IMR-90 (cell line): Measurements from ENCODE around the gene PTX3. TPM values are rescaled to one million over a fixed set of nuclear protein-coding genes. Genes with fewer than 3 reads are reported as not detected.

ENCODE experiments used
- ATAC-seq: fragments of 200-7000 bp; cut with Tn5 transposase; 2 replicates; pipeline ENCODE4 v1.9.1; 2020; ENCODE audit warnings: low read depth, mild to moderate bottlenecking, moderate library complexity
- BruUV-seq: library from RNA; stranded (reverse); fragments of 400-500 nt; replicated peaks from 2 replicates; lab custom pipeline; 2021; lab: Mats Ljungman, UMichigan
- CTCF ChIA-PET: fragments of 300-600 bp; formaldehyde crosslinking; extraction: SDS; loops from one replicate; lab custom pipeline; 2021; ENCODE audit warnings: antibody characterized with exemption; lab: Yijun Ruan, JAX
- POLR2A ChIA-PET: fragments of 300-600 bp; sonication (Branson Sonifier 250); formaldehyde crosslinking; loops from one replicate; lab custom pipeline; 2022; ENCODE audit warnings: antibody characterized with exemption; ENCODE audit not compliant: unreplicated experiment; lab: Charles Lee
- DNase-seq: peaks from one replicate; pipeline ENCODE4 v3.0.0; 2013
- H2AFZ ChIP-seq: replicated peaks from 2 replicates; pipeline ENCODE3; 2013; ENCODE audit warnings: low read length, mild to moderate bottlenecking; ENCODE audit not compliant: poor library complexity
- H2AK5ac ChIP-seq: 2 replicates; pipeline ENCODE4 v1.6.1; 2013; ENCODE audit warnings: low read depth, low read length, inconsistent platforms
- H2AK9ac ChIP-seq: replicated peaks from 2 replicates; pipeline ENCODE3; 2013; ENCODE audit warnings: mild to moderate bottlenecking, low read depth, low read length, moderate library complexity; ENCODE audit not compliant: poor library complexity
- H2BK120ac ChIP-seq: 2 replicates; pipeline ENCODE4 v1.6.1; 2013; ENCODE audit warnings: low read depth, low read length, inconsistent platforms
- H2BK15ac ChIP-seq: 3 replicates; pipeline ENCODE4 v1.6.1; 2013; ENCODE audit warnings: low read depth, low read length, inconsistent platforms
- H2BK20ac ChIP-seq: 2 replicates; pipeline ENCODE4 v1.6.1; 2013; ENCODE audit warnings: low read depth, mild to moderate bottlenecking, inconsistent platforms, low read length, moderate library complexity
- H2BK5ac ChIP-seq: 2 replicates; pipeline ENCODE4 v1.6.1; 2013; ENCODE audit warnings: mild to moderate bottlenecking, low read depth, low read length, inconsistent platforms; ENCODE audit not compliant: poor library complexity, severe bottlenecking
- H3K14ac ChIP-seq: replicated peaks from 2 replicates; pipeline ENCODE4 v1.6.1; 2013; ENCODE audit warnings: low read depth, low read length, inconsistent platforms
- H3K18ac ChIP-seq: 2 replicates; pipeline ENCODE4 v1.6.1; 2013; ENCODE audit warnings: low read depth, low read length, control low read depth
- H3K23ac ChIP-seq: 2 replicates; pipeline ENCODE4 v1.6.1; 2013; ENCODE audit warnings: low read depth, low read length, inconsistent platforms
- H3K27ac ChIP-seq: 2 replicates; pipeline ENCODE4 v1.5.1; 2013; ENCODE audit warnings: mild to moderate bottlenecking, control low read depth, low read length; ENCODE audit not compliant: insufficient read depth
- H3K27me3 ChIP-seq: 2 replicates; pipeline ENCODE4 v1.6.1; 2013; ENCODE audit warnings: low read length; ENCODE audit not compliant: control insufficient read depth, insufficient read depth
- H3K36me3 ChIP-seq: 2 replicates; pipeline ENCODE4 v1.6.1; 2013; ENCODE audit warnings: low read length, mixed read lengths; ENCODE audit not compliant: control insufficient read depth, insufficient read depth
- H3K4ac ChIP-seq: 2 replicates; pipeline ENCODE4 v1.6.1; 2013; ENCODE audit warnings: low read depth, low read length, inconsistent platforms
- H3K4me1 ChIP-seq: 2 replicates; pipeline ENCODE4 v1.6.1; 2013; ENCODE audit warnings: low read length, mixed read lengths; ENCODE audit not compliant: control insufficient read depth, insufficient read depth
- H3K4me2 ChIP-seq: 2 replicates; pipeline ENCODE4 v1.6.1; 2013; ENCODE audit warnings: low read depth, mild to moderate bottlenecking, control low read depth, low read length, moderate library complexity
- H3K4me3 ChIP-seq: 2 replicates; pipeline ENCODE4 v1.5.1; 2013; ENCODE audit warnings: low read depth, mild to moderate bottlenecking, control low read depth, low read length, moderate library complexity; ENCODE audit not compliant: insufficient read depth
- H3K56ac ChIP-seq: 2 replicates; pipeline ENCODE4 v1.6.1; 2013; ENCODE audit warnings: low read length, inconsistent platforms; ENCODE audit not compliant: insufficient read depth; ENCODE audit errors: extremely low read depth
- H3K79me1 ChIP-seq, 2 experiments: 2 replicates each; pipeline ENCODE4 v1.6.1; 2013; ENCODE audit warnings: low read length in 2 of 2, inconsistent platforms in 1 of 2, low read depth in 1 of 2
- H3K9ac ChIP-seq: 2 replicates; pipeline ENCODE4 v1.6.1; 2013; ENCODE audit warnings: low read depth, low read length, control low read depth
- H3K9me1 ChIP-seq: 2 replicates; pipeline ENCODE4 v1.6.1; 2013; ENCODE audit warnings: low read length, inconsistent platforms; ENCODE audit not compliant: insufficient read depth
- H3K9me3 ChIP-seq: 2 replicates; pipeline ENCODE4 v1.6.1; 2013; ENCODE audit warnings: low read length; ENCODE audit not compliant: control insufficient read depth, insufficient read depth
- H4K20me1 ChIP-seq: 2 replicates; pipeline ENCODE4 v1.6.1; 2013; ENCODE audit warnings: low read length, inconsistent platforms; ENCODE audit not compliant: insufficient read depth
- H4K5ac ChIP-seq: 2 replicates; pipeline ENCODE4 v1.6.1; 2013; ENCODE audit warnings: mild to moderate bottlenecking, low read depth, low read length, control low read depth
- H4K8ac ChIP-seq, 2 experiments: 2 replicates each; pipeline ENCODE4 v1.6.1; 2013; ENCODE audit warnings: low read depth in 2 of 2, low read length in 2 of 2, control low read depth in 1 of 2, inconsistent platforms in 1 of 2
- H4K91ac ChIP-seq: 2 replicates; pipeline ENCODE4 v1.6.1; 2013; ENCODE audit warnings: low read depth, low read length, inconsistent platforms; ENCODE audit not compliant: insufficient read depth
- CEBPB ChIP-seq: IDR thresholded peaks from 2 replicates; pipeline ENCODE4 v1.6.1; 2012; ENCODE audit warnings: low read depth, low read length, improper control_type of control experiment
- FOS ChIP-seq: fragments of 150-350 bp; IDR thresholded peaks from 2 replicates; pipeline ENCODE4 v1.6.1; 2016; ENCODE audit warnings: low read depth, low read length
- MAFK ChIP-seq: IDR thresholded peaks from 2 replicates; pipeline ENCODE4 v1.6.1; 2012; ENCODE audit warnings: low read depth, low read length, improper control_type of control experiment
- WGBS, 2 experiments: methylation state at CpG; one replicate each; pipeline versions ENCODE4 v1.1.5 to v1.1.7; 2013; ENCODE audit warnings: missing lambda C conversion rate in 2 of 2; ENCODE audit not compliant: insufficient read length in 1 of 2; ENCODE audit errors: extremely low coverage in 2 of 2; 5-methylcytosine and 5-hydroxymethylcytosine counted together
- dilution Hi-C: fragments of 300-500 bp; cut with HindIII; formaldehyde crosslinking; loops from one replicate; pipeline ENCODE4 v1.14.3; 2018; ENCODE audit warnings: low sequenced_read_pairs; ENCODE audit not compliant: unreplicated experiment
- in situ Hi-C: fragments of 300-500 bp; cut with MboI; formaldehyde crosslinking; loops from 3 replicates; pipeline ENCODE4 v1.14.3; 2019; ENCODE audit warnings: low sequenced_read_pairs, inconsistent platforms, mixed read lengths
- intact Hi-C: fragments of 100-400 bp; cut with micrococcal nuclease; formaldehyde crosslinking; loops from 2 replicates; pipeline ENCODE4 v1.10.0; 2022
- polyA plus RNA-seq, 3 experiments: library from polyadenylated mRNA; depleted of rRNA; stranded (reverse); fragments of >200 nt; gene quantifications; 2 replicates each; pipeline ENCODE4 v1.2.3, GENCODE V29; 2012; ENCODE audit warnings: low replicate concordance in 1 of 3
- total RNA-seq: library from RNA; depleted of rRNA; stranded (reverse); fragments of >200 nt; gene quantifications from 2 replicates; pipeline ENCODE4 v1.2.3, GENCODE V29; 2012

The PTX3 gene
- total and polyA plus RNA-seq, 2 of the 4 experiments (the other 2 are of a cell fraction) = 97.9 to 135 TPM

GRCh38 chr3:157445857-157446256 is 9.2 kb downstream of the PTX3 start:
- no peak overlapping the region for H3K56ac ChIP-seq
- no peaks in the 10 kb centered on the region for H3K27me3 ChIP-seq
- H3K23ac ChIP-seq = no peak overlapping the region
- dilution Hi-C loops (no loop called here), in situ Hi-C loops (no loop called here), intact Hi-C loops (no loop called here)
- ChIA-PET POLR2A (no interaction called here), CTCF (no interaction called here)
- no CpG with 5 or more reads among the region's 1 CpG for WGBS, 2 experiments
- H3K4me1 ChIP-seq = peaks cover 10% of the 10 kb centered on the region
- TF ChIP-seq CEBPB (peak; percentile 99), FOS (peak; percentile 29; the same call in 1 of the 2 replicates), MAFK (no peak)
- no TSS peak for BruUV-seq
- H4K20me1 ChIP-seq = no peaks in the 10 kb centered on the region
- H2BK120ac ChIP-seq = no peak overlapping the region
- H4K5ac ChIP-seq = no peak overlapping the region
- H3K4ac ChIP-seq = no peak overlapping the region
- H3K27ac ChIP-seq = no peak overlapping the region
- H3K79me1 ChIP-seq = peaks cover 0 to 13% of the 10 kb centered on the region in 2 experiments; a peak in 1 of 4 replicates
- H3K14ac ChIP-seq = no peak overlapping the region
- no peaks in the 10 kb centered on the region for H3K9me1 ChIP-seq
- H2BK20ac ChIP-seq = no peak overlapping the region
- peaks cover 5% of the 10 kb centered on the region for H3K36me3 ChIP-seq
- ATAC-seq = no peak
- no peak overlapping the region for H4K8ac ChIP-seq
- no peak overlapping the region for H2BK5ac ChIP-seq
- H3K18ac ChIP-seq = peak overlapping the region; percentile 42; the same call in 1 of the 2 replicates
- H3K9ac ChIP-seq = no peak overlapping the region
- no peak overlapping the region for H4K91ac ChIP-seq
- no peak overlapping the region for H3K4me3 ChIP-seq
- no peak overlapping the region for H2AFZ ChIP-seq
- H3K9me3 ChIP-seq = no peaks in the 10 kb centered on the region
- no peak overlapping the region for H2AK9ac ChIP-seq
- no peak overlapping the region for H2AK5ac ChIP-seq
- peak; percentile 77 for DNase-seq
- no peak overlapping the region for H3K4me2 ChIP-seq
- no peak overlapping the region for H2BK15ac ChIP-seq
